Daoy (cell line): Measurements from ENCODE around the gene GSG1L. TPM values are rescaled to one million over a fixed set of nuclear protein-coding genes. Genes with fewer than 3 reads are reported as not detected.

Experiments used
- DNase-seq: peaks from one replicate; pipeline ENCODE4 v3.0.0-alpha.2; 2015; ENCODE audit warnings: low read depth
- total RNA-seq: library from RNA; depleted of rRNA; stranded (reverse); fragments of >200 nt; shearing (Covaris generic); gene quantifications from 2 replicates; pipeline ENCODE4 v1.2.3, GENCODE V29; 2014

Gene GSG1L
- total RNA-seq, 1 experiment from 2014 or later = not detected

DNA sequence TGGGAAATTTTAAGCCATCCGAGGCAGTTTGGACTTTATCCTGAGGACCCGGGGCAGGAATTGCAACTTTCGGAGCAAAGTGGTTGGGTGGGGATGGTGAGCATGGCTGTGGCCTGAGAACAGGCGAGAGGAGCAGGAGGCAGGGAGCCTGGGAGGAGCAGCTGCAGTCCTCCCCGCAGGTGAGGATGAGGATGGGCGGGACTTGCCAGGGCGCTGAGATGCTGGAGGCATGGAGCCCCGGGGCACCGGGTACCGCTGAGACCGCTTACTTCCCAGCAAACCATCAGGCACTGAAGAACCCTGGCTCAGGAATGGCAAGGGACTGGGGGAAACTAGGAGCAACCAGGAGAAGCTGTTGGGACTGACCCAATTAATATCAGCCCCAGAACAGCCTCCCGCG is 210.8 kb downstream of the GSG1L start:
- no peak for DNase-seq

DNA sequence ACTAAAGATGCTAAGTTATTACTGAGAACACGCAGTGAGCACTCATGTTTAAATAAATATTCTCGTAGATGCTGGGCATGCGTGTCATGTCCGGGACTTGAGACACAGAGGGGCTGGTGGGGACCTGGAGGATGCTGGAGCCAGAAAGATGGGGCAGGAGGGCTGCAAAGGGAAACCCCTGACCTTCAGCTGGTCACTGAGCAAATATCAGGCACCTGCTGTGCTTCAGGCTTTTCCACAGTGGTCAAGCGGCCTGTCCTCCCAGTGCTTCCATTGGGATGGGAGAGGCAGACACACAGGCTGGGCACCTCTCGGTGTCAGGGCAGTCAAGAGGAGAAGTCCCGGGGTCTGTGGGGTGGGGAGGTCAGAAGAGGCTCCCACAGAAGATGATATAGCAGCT is 211.4 kb downstream of the GSG1L start:
- no peak for DNase-seq

DNA sequence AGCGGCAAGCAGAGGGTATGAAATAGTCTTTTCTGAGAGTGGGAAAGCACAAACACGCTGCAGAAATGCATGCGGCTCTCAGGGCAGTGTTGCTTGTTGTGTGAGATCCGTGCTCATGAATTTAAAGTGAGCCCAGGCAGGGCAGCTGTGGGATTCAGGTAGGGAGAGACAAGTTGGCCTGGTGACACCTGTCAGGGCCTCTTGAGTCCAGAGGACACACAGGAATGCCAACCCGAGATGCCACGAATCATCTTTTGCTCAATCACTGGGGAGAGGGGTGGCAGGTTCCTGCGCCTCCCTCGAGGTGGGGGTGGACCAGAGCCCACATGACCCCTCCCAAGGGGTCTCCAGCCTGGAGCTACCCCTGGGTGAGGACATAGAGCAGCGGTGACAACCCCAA is 211.9 kb downstream of the GSG1L start:
- no peak for DNase-seq

DNA sequence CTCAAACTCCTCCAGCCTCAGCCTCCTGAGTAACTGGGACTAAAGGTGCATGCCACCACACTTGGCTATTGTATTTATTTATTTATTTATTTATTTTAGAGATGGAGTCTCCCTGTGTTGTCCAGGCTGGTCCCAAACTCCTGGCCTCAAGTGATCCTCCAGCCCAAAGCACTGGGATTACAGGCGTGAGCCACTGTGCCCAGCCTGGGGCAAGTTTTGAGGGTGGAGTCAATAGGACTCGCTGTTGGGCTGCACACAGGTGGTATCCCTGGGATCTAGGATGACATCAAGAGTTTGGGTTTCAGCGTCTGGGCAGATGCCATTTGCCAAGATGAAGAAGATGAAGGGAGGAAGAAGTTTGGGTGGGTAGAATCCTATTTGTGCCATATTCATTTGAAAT is 213.9 kb downstream of the GSG1L start:
- DNase-seq = no peak

DNA sequence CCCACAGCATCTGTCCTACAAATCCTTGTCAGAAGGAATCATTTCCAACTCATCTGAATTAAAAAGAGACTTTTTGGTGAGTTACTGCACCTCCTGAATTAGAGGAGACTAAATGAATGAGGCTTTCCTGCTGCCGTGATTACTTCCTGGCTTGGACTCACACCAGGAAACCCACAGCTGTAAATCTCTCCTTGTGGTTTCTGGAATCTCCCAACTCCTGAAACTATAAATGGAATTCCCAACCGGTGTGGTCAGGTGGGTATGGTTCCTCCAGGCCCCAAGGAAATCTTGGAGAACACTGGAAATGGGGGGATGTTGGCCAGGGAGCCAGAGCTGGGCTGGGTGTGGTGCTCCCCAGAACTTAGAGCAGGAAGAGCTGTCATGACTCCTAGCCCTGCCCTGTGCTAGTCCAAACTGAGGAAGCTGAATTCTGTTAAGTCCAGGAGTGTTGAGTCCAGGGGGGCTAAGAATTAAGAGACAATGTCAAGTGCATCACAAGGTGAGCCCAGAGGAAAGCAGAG is 216.4 kb downstream of the GSG1L start:
- peak; percentile 61 for DNase-seq

DNA sequence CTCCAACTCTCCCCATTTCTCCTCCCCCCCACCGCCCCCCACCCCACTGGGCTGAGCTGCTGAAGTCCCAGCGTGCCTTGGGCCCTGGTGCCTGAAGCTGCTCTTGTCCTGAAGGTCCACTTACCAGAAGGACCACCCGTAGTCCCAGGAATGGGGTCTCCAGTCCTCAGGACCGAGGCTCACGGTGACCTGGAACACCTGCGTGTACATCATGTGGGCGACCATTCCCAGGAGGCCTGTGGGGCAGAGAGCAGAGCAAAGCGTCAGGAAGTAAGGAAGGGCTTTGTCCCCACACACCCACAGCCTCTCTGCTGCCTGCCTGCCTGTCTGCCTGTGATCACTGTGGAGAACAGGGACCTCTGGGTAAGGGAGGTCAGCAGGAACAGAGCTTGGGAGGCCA is 218.7 kb downstream of the GSG1L start:
- no peak for DNase-seq

DNA sequence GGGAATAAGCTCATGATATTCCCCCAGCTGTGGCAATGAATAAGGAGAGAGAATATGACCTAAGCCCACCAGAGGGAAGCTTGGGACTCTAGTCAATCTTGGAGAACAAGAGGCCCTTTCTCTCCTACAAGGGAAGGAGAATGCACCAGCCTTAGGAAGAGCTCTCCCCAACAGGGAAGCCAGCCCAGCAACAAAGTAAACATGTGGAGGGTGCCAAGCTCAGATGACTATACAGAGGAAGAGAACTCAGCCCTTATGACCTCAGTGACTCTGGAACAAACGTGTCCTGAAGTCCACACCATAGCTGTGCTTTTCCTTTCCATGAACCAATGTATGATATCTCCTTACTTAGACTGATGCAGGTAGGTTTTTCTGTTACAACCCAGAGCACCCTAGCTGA is 219.7 kb downstream of the GSG1L start:
- DNase-seq = no peak

DNA sequence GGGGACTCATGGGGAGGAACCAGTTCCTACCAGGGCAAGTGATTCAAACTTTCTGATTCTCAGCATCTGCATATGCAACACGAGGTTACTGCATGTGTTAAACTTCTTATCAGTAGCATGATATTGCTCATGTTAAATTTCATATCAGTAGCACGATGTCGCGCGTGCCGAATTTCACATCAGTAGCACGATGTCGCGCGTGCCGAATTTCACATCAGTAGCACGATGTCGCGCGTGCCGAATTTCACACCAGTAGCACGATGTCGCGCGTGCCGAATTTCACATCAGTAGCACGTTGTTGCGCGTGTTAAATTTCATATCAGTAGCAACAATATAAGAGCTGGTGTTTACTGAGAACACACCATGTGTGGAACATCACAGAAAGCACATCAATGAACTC is 221.6 kb downstream of the GSG1L start:
- no peak for DNase-seq

DNA sequence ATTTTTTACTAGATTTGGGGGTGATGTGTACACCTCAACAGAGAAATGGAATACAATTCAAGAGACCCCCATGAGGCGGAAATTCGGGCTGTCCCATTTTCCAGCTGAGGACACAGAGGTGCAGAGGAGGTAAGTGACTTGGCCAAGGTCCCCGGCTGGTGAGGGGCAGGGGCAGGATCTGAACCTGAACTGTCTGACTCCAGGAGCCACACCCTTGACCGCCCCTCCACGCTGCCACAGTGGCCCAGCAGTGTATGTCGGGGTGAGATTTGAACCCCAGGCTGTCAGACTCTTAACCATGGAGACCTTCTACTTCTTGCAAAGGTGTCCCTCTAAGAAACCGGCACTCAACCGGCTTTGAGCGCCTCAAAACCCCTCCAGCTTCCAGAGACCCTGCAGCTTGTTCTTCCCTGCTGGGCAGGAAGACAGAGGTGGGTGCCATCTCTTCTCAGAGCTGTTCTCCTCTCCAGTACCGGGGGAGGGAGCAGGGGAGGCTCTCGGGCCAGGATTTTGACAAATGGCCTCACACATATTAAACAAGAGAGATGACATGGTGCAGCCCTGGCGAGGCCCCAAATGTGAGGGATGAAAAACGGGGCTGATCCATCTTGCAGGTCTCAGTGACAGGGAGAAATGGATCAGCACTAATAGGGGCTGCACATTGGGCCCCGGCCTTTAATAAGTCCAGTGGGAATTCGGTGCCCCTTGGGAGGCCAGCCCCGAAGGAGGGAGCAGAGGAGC is 222.3 kb downstream of the GSG1L start:
- no peak for DNase-seq

DNA sequence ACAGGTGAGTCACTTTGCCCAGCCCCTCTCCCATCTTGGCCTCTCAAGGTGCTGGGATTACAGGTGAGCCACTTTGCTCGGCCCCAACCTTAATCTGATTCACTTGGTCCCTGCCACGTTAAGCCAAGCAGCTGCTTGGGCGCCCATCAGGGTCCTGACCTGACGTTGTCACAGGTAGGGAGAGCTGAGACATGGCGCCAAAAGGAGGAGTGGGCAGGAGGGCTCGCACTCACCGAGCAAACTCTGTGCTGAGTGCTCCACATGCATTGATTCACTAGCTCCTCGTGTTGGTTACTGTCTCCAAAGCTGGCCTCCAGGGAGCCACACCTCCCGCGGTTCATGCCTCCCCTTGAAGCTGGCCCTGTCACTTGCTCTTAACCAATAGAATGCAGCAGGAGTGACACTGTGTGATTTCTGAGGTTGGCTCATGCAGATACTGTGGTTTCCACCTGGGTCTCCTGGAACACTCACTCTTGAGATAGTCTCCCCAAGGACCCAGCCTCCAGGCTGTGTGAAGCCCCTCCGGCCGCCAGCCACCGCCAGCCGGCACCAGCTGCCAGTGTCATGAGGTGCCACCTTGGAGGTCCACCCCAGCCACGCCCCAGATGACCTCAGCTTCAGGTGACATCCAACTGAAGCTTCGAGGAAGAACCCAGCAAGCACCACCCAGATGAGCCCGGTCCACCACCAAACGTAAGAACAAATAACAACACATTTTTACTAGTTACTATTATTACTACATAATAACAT is 223.0 kb downstream of the GSG1L start:
- DNase-seq = peak; percentile 6

DNA sequence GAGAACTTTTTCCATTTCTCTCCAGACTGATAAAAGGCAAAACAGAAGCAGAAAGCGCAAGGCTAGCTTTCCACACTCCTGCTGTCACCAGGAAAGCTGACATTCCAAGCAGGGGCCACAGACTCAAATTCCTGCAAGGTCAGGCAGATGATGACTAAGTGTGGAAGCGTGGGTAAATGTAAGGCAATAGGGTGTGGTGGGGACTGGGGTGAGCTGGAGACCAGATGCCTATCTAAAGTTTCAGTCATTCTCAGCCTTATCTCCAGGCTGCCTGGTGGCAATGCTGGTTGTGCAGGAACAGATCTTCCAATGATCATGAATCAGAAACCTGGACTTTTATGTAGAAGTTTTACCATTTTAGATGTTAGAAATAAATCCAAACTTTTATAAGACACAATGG is 224.1 kb downstream of the GSG1L start:
- peak; percentile 54 for DNase-seq

DNA sequence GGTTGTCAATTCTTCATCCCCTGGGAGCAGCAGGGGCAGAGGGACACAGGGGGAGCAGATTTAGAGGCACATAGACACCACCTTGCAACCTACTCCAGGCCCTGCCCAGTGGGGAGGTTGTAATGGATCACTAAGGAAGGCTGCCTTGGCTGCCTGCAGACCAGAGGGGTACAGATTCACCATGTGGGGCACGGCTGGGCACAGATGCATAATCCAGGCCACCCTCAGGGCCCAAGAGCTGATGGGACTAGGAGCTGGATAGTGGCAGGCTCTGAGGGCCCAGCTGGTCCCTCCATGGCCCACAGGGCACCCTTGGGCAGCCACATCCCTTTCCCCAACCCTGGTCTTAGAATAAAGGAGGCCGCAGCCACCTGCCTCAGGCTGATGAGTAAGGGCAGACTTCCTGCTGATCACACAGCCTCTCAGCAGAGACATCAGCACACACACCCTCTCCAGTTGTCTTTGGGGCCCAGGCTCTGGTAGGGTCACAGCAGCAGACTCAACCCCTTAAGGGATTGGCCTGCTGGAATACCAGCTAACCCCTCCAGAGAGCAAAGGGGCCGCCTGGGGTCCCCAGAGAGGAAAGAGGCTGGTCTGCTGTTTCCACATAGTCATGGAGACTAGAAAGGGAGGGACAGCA is 224.9 kb downstream of the GSG1L start:
- peak; percentile 43 for DNase-seq

DNA sequence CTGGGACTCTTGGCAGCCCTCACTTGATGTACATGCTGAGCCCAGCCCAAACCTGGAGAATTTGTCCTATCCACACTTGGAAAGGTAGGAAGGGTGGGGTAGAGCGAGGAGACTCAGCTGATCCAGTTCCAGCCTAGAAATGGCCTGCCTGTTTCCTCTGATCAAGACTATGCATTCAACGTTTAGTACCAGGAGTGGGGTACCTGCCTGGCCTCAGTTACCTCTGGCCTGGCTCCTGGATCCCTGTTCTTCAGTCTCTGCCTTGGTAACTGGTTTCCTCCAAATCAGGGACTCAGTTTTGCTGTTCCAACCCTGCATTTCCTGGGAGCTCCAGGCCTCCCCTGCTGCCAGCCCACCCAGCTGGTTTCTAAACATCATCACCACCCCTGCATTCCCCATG is 233.5 kb downstream of the GSG1L start:
- DNase-seq = no peak

DNA sequence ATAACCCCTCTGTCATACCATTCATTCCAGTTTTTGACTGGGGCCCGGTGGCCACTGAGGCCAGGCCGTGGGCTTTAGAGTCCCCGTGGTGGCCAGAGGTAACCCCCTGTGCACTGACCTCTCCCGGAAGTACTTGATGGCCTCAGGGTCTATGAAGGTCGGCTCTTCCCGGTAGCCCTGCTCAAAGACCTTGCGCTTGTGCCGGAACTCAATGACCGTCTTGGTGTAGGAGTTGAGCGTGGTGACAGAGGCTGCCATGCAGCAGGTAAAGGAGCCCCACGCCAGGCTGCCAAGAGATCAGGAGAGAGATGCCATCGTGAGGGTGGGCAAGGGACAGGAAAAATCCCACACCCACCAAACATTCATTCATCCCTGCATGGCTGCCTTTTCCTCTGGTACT is 234.8 kb downstream of the GSG1L start:
- no peak for DNase-seq

DNA sequence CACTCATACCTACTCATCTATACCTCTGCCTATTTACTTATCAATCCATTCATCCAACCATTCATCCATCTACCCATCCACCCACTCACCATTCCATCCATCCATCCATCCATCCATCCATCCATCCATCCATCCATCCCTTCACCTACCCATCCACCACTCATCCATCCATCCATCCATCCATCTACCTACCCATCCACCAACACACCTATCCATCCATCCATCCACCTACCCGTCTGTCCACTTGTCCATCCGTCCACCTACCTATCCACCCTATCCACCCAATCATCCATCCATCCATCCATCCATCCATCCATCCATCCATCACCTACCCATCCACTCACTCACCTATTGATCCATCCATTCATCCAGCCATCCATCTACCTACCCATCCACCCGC is 235.7 kb downstream of the GSG1L start:
- no peak for DNase-seq

DNA sequence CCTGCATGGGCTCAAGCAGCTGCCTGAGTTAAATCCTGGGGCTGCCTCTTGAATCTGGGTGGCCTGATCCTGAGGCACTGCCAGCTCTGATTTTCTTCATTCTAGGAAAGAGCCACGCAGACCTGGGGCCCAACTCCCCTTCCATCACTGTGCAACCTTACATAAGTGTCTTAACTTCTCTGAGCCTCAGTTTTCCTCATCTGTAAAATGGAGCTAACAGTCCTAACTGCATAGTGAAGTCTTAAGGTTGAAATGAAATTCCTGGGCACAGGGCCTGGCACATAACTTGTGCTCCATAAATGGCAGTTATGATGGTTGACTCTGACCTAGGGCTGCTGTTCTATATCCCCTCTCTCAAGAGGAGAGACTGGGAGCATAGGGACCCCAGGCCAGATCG is 236.6 kb downstream of the GSG1L start:
- DNase-seq = no peak

DNA sequence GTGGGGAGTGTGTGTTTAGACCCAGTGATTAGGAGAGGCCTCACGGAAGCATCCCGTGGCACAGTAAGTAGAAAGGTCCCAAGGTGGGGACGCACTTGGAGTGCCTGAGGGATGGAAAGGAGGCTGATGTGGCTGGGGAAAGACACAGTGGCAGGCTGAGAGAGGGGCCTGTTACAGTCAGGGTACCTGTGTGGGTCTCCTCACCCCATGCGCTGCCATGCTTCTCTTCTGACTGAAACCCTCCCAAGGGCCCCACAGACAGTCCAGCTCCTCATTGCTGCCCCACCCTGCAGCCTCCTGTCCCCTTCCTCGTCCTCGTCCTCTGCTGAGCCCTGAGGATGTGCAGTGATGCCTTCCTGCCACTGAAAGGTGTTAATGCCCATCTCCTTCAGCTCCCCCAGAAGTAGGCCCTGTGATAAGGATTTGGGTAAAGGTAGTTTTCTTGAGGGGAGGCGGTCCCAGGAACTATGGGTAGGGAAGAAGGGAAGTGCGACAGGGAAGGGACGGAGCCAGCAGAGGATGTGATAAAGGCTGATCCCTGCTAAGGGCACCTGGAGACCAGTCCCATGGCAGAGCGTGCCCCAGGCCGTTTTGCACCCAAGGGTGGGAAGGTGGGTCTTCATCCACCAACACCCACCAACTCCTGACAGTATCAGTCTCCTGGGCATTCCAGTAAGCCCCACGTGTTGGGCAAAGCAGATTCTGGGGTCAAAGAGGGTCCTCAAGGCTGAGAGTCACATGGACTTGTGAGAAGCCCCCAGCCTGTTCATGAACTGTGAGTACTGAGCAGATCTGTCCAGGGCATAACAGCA is 237.2 kb downstream of the GSG1L start:
- no peak for DNase-seq

DNA sequence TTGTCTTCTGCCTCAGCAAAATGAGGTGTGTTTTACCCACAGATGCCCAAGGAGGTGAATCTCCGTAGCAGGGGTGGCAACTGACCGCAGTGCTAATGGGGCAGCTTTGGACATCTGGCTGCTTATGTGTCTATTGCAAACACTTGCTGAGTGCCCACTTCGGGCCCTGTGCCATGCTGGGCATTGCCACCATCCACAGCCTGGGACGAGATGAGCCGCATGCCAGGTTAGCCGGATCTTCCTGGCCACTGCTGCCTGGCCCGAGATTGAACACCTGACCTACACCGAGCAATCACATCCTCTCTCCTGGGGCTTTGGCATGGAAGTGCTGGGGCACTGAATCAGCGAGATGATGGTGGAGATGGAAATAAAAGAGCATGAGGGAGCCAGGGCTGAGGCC is 238.7 kb downstream of the GSG1L start:
- no peak for DNase-seq

DNA sequence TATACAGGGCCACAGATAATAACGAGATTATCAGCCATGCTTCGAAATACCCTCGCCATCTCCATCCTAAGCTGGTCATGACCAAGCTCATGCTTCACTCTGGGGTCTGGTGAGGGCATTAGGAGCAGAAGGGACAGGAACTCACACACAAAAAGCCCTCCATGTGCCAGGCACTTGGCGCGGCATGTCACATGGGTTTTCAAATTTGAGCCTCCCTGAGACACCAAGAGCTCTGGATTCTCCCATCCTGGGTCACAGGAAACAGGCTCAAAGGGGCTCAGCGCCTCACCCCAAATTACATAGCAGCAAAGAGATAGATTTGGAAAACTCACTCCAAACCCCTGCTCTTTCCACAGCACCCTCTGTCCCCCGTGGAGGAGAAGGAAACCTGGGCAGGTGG is 239.5 kb downstream of the GSG1L start:
- DNase-seq = no peak

DNA sequence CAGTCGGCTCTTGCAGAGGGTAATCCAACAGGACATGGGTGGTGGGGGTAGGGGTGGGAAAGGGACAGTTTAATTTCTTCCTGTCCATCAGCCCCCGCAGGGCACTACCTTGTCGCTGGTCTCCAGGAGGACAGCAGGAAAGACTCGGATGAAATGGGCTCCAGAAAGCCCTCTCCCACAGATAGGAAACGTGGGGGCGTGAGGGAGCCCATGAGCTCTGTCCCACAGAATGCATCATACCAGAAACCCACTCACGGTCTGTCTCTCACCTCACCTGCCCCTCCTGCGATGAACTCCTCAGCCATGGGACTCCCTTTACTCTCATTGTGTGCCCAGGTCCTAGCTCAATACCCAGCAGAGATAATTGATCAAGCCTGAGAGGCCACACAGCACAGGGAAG is 240.1 kb downstream of the GSG1L start:
- no peak for DNase-seq

DNA sequence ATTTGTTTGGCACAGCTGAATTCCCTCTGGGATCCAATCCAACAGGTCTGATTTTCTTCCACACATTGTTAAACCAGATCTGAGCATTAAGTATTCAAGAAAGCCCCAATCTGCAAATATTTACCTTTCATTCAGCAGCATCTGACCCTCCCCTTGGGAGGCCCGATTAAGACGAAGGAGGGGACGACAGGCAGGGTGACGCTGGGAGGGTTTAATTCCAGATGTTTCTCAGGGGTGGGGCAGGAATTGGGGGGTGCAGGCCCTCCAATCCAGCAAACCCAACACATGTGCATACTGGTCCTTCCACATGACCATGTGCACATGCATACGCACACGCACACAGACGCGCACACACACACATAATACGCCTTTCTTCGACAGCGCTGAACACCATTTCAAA is 240.5 kb downstream of the GSG1L start:
- DNase-seq = no peak

DNA sequence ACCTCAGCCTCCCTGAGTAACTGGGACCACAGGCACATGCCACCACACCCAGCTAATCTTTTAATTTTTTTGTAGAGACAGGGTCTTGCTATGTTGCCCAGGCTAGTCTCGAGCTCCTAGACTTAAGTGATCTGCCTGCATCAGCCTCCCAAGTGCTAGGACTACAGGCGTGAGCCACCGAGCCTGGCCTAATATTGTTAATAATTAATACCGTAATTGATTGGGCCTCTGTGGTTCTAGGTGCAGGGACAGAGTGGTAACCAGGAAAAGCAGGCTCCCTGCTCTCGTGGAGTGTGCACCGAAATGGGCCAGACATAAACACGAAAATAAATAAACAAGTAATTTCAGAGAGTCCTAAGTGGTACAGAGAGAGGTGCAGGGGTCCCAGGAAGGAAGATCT is 241.0 kb downstream of the GSG1L start:
- no peak for DNase-seq
